ENCODE measurements around the gene LPCAT3. TPM values are rescaled to one million over a fixed set of nuclear protein-coding genes. Genes with fewer than 3 reads are reported as not detected.

The LPCAT3 gene
- total RNA-seq, 1 donor from 2014 or later, result 21.3 TPM

GRCh38 chr12:7026854-7027253 lies 8.6 kb upstream of the LPCAT3 start:
- TF ChIP-seq CTCF (IDR thresholded peaks at IDR 0.05), result no peak
- intact Hi-C loops (cut with micrococcal nuclease), result no loop called here
- Mint-ChIP-seq H3K4me1 (no peaks in the 10 kb centered on the region), H3K36me3 (ENCODE audit: low read depth) (no peaks in the 10 kb centered on the region), H3K27ac (no peak overlapping the region), H3K4me3 (no peak overlapping the region), H3K9me3 (no peaks in the 10 kb centered on the region), H3K27me3 (no peaks in the 10 kb centered on the region)
- DNase-seq, result no peak
- CTCF ChIA-PET, result no interaction called here
- no peak for ATAC-seq (ENCODE audit: low read depth)
- POLR2A ChIA-PET, result interaction anchor here (0.6 kb wide), 1 partner anchor 9 kb away, joined by 3 read pairs; the partner anchor contains the start of gene LPCAT3

GRCh38 chr12:7023114-7023513 lies 4.8 kb upstream of the LPCAT3 start:
- Mint-ChIP-seq H3K9me3 (no peaks in the 10 kb centered on the region), H3K4me1 (peaks cover 2% of the 10 kb centered on the region), H3K36me3 (ENCODE audit: low read depth) (no peaks in the 10 kb centered on the region), H3K4me3 (no peak overlapping the region), H3K27ac (no peak overlapping the region), H3K27me3 (no peaks in the 10 kb centered on the region)
- intact Hi-C loops (cut with micrococcal nuclease), result no loop called here
- CTCF ChIA-PET, result no interaction called here
- ATAC-seq (ENCODE audit: low read depth) (no peak), DNase-seq (no peak)
- POLR2A ChIA-PET, result no interaction called here
- TF ChIP-seq CTCF (IDR thresholded peaks at IDR 0.05), result no peak

DNA sequence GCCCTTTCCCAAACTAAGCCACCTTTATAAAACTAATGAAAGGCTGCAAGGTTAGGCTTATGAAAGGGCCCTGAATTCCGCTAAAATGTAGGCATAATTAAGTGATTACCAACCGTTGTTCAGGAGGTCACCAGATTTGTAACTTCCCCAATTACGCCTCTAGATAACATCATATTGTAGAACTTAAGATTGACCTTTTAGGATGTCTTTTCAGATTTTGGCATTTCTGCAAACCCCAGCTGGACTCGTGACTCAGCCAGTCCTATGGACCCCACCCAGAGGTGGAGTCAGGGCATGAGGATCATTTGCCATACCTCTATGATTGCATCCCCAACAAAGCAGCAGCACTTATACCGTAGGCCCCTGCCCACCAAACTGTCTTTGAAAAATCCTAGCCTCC lies 3.7 kb upstream of the LPCAT3 start:
- intact Hi-C loops (cut with micrococcal nuclease), result no loop called here
- DNase-seq (no peak), ATAC-seq (ENCODE audit: low read depth) (no peak)
- no peak for TF ChIP-seq CTCF (IDR thresholded peaks at IDR 0.05)
- CTCF ChIA-PET, result no interaction called here
- Mint-ChIP-seq H3K36me3 (ENCODE audit: low read depth) (no peaks in the 10 kb centered on the region), H3K4me1 (peaks cover 12% of the 10 kb centered on the region), H3K9me3 (no peaks in the 10 kb centered on the region), H3K27me3 (no peaks in the 10 kb centered on the region), H3K4me3 (no peak overlapping the region), H3K27ac (no peak overlapping the region)
- POLR2A ChIA-PET, result interaction anchor here (0.6 kb wide), 1 partner anchor 468 kb away, joined by 4 read pairs; no protein-coding TSS in a partner anchor

DNA sequence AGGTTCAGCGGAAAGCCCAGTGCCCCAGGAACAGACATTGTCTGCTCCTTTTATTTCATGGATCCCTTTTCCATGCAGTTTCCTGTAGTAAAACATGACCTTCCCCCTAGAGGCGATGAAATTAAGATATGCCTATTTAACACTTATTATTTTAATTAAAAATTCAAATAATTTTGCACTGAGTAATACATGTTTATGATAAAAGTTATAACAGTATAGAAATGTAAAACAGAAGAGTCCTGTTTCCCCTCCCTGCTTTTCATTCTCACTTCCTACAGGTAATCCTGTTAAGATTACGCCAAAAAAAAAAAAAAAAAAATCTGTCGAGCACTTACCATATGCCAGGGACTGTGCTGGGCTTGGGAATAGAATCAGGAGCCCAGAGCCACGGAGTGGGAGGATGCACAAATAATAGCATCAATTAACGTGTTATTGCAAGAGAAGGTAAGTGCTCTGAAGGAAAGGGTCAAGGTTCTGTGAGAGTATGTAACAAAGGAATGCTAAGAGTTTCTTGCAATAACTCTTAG lies 830 bp upstream of the LPCAT3 start:
- no peaks in the 10 kb centered on the region for H3K27me3 Mint-ChIP-seq
- CTCF ChIA-PET, result interaction anchor here (1.0 to 1.2 kb wide), 4 partner anchors 54 to 125 kb away, joined by 3 to 8 read pairs (median 4); partner anchors contain the start of genes C12orf57 and RNU7-1
- ATAC-seq (ENCODE audit: low read depth) (no peak), DNase-seq (no peak)
- TF ChIP-seq CTCF (IDR thresholded peaks at IDR 0.05), result peak; percentile 43
- peak overlapping the region; percentile 56 for H3K27ac Mint-ChIP-seq
- H3K9me3 Mint-ChIP-seq, result no peaks in the 10 kb centered on the region
- POLR2A ChIA-PET, result interaction anchor here (1.1 to 2.2 kb wide), 6 partner anchors 21 to 266 kb away, joined by 3 to 58 read pairs (median 4); partner anchors contain the start of genes C12orf57, MLF2, RNU7-1 and SPSB2
- H3K36me3 Mint-ChIP-seq (ENCODE audit: low read depth), result peaks cover 6% of the 10 kb centered on the region
- H3K4me3 Mint-ChIP-seq, result peak overlapping the region; percentile 87
- intact Hi-C loops (cut with micrococcal nuclease), result loop anchor here (5.0 kb wide), 1 partner anchor 618 kb away; no protein-coding TSS in a partner anchor
- peaks cover 20% of the 10 kb centered on the region for H3K4me1 Mint-ChIP-seq

- DNase-seq (no peak), ATAC-seq (ENCODE audit: low read depth) (peak; percentile 16)
- H3K4me3 Mint-ChIP-seq, result peak overlapping the region; percentile 87
- TF ChIP-seq CTCF (IDR thresholded peaks at IDR 0.05), result no peak
- H3K4me1 Mint-ChIP-seq, result peaks cover 20% of the 10 kb centered on the region
- H3K27ac Mint-ChIP-seq, result peak overlapping the region; percentile 77
- no peaks in the 10 kb centered on the region for H3K27me3 Mint-ChIP-seq
- no peaks in the 10 kb centered on the region for H3K9me3 Mint-ChIP-seq
- ChIA-PET CTCF (interaction anchor here (0.6 to 1.2 kb wide), 9 partner anchors 10 to 126 kb away, joined by 3 to 8 read pairs (median 3); partner anchors contain the start of genes C12orf57 and RNU7-1), POLR2A (interaction anchor here (0.5 to 2.2 kb wide), 17 partner anchors 9 to 613 kb away, joined by 3 to 58 read pairs (median 3); partner anchors contain the start of genes C12orf57, LPAR5, MLF2 and RNU7-1)
- H3K36me3 Mint-ChIP-seq (ENCODE audit: low read depth), result peaks cover 13% of the 10 kb centered on the region
- intact Hi-C loops (cut with micrococcal nuclease), result loop anchor here (1.0 to 5.0 kb wide), 12 partner anchors 48 to 619 kb away; partner anchors contain the start of genes C12orf57, C1R, CDCA3 and CHD4
Observed at GRCh38 chr12:7017870-7018349, 366 bp downstream of the LPCAT3 start.
